ENCODE data around the gene RPH3AL. TPM values are rescaled to one million over a fixed set of nuclear protein-coding genes. Genes with fewer than 3 reads are reported as not detected.

RPH3AL gene
- polyA plus RNA-seq, 1 donor from 2014 or later: 0.87 TPM

GRCh38 chr17:356671-357434 lies 4.2 kb upstream of the RPH3AL start:
- no peak overlapping the region for H3K27ac ChIP-seq (ENCODE audit: low read length)
- H3K79me2 ChIP-seq (replicated peaks; ENCODE audit: insufficient read depth, low read length): no peaks in the 10 kb centered on the region
- no peaks in the 10 kb centered on the region for H3K9me3 ChIP-seq (ENCODE audit: low read length)
- no peaks in the 10 kb centered on the region for H3K27me3 ChIP-seq (ENCODE audit: insufficient read depth, low read depth, low read length)
- no peak overlapping the region for H3K4me3 ChIP-seq (ENCODE audit: low read length)
- H2AFZ ChIP-seq (ENCODE audit: low read depth, low read length): no peak overlapping the region
- peaks cover 5% of the 10 kb centered on the region for H3F3A ChIP-seq (ENCODE audit: insufficient read depth, low read length, poor library complexity, severe bottlenecking)
- no peaks in the 10 kb centered on the region for H4K20me1 ChIP-seq (ENCODE audit: insufficient read depth)
- no peak overlapping the region for H3K4me2 ChIP-seq (ENCODE audit: low read length)
- TF ChIP-seq TAF1 (IDR thresholded peaks at IDR 0.05; ENCODE audit: low read depth) (no peak), CTCF (IDR thresholded peaks at IDR 0.05; ENCODE audit: poor library complexity, severe bottlenecking) (no peak), SMC3 (conservative IDR thresholded peaks at IDR 0.05; ENCODE audit: poor library complexity) (no peak), RAD21 (conservative IDR thresholded peaks at IDR 0.05) (no peak), EP300 (conservative IDR thresholded peaks at IDR 0.05; ENCODE audit: poor library complexity, severe bottlenecking) (no peak), REST (IDR thresholded peaks at IDR 0.05; ENCODE audit: borderline replicate concordance) (no peak), MXI1 (conservative IDR thresholded peaks at IDR 0.05; ENCODE audit: poor library complexity, severe bottlenecking) (no peak), EZH2 (IDR thresholded peaks at IDR 0.05; ENCODE audit: borderline replicate concordance, insufficient read depth, low read length, poor library complexity, severe bottlenecking) (no peak), POLR2AphosphoS5 (IDR thresholded peaks at IDR 0.05) (no peak)
- H3K9ac ChIP-seq (ENCODE audit: low read length): no peak overlapping the region
- H3K9me2 ChIP-seq (ENCODE audit: insufficient read depth, low read length): no peaks in the 10 kb centered on the region
- no peaks in the 10 kb centered on the region for H3K36me3 ChIP-seq (ENCODE audit: insufficient read depth, low read length)

- no peak overlapping the region for H2AFZ ChIP-seq (ENCODE audit: low read depth, low read length)
- no peaks in the 10 kb centered on the region for H4K20me1 ChIP-seq (ENCODE audit: insufficient read depth)
- H3K27ac ChIP-seq (ENCODE audit: low read length): no peak overlapping the region
- peaks cover 5% of the 10 kb centered on the region for H3F3A ChIP-seq (ENCODE audit: insufficient read depth, low read length, poor library complexity, severe bottlenecking)
- no peak overlapping the region for H3K9ac ChIP-seq (ENCODE audit: low read length)
- H3K4me2 ChIP-seq (ENCODE audit: low read length): no peak overlapping the region
- no peak for TF ChIP-seq TAF1 (IDR thresholded peaks at IDR 0.05; ENCODE audit: low read depth)
- TF ChIP-seq POLR2AphosphoS5 (IDR thresholded peaks at IDR 0.05): no peak
- no peak for TF ChIP-seq EZH2 (IDR thresholded peaks at IDR 0.05; ENCODE audit: borderline replicate concordance, insufficient read depth, low read length, poor library complexity, severe bottlenecking)
- TF ChIP-seq RAD21 (conservative IDR thresholded peaks at IDR 0.05): no peak
- no peak for TF ChIP-seq REST (IDR thresholded peaks at IDR 0.05; ENCODE audit: borderline replicate concordance)
- TF ChIP-seq EP300 (conservative IDR thresholded peaks at IDR 0.05; ENCODE audit: poor library complexity, severe bottlenecking): no peak
- no peak for TF ChIP-seq CTCF (IDR thresholded peaks at IDR 0.05; ENCODE audit: poor library complexity, severe bottlenecking)
- TF ChIP-seq SMC3 (conservative IDR thresholded peaks at IDR 0.05; ENCODE audit: poor library complexity): no peak
- no peak for TF ChIP-seq MXI1 (conservative IDR thresholded peaks at IDR 0.05; ENCODE audit: poor library complexity, severe bottlenecking)
- no peaks in the 10 kb centered on the region for H3K36me3 ChIP-seq (ENCODE audit: insufficient read depth, low read length)
- no peak overlapping the region for H3K4me3 ChIP-seq (ENCODE audit: low read length)
- no peaks in the 10 kb centered on the region for H3K9me3 ChIP-seq (ENCODE audit: low read length)
- no peaks in the 10 kb centered on the region for H3K27me3 ChIP-seq (ENCODE audit: insufficient read depth, low read depth, low read length)
- H3K9me2 ChIP-seq (ENCODE audit: insufficient read depth, low read length): no peaks in the 10 kb centered on the region
- no peaks in the 10 kb centered on the region for H3K79me2 ChIP-seq (replicated peaks; ENCODE audit: insufficient read depth, low read length)
Measured at GRCh38 chr17:354651-355556, 2.3 kb upstream of the RPH3AL start.

All from neural cell (in vitro differentiated cells).